PC-9 (cell line): Measurements from ENCODE around the gene ZFP82. TPM values are rescaled to one million over a fixed set of nuclear protein-coding genes. Genes with fewer than 3 reads are reported as not detected.
A peak's percentile ranks its signal among the peaks of the same experiment; 100 is the strongest.

Experiments
- BruUV-seq: library from RNA; stranded (reverse); fragments of 400-500 nt; replicated peaks from 2 replicates; lab custom pipeline; 2021; lab: Mats Ljungman, UMichigan
- CTCF ChIA-PET: fragments of 300-600 bp; sonication (Branson Sonifier 250); formaldehyde crosslinking; loops from one replicate; lab custom pipeline; 2022; ENCODE audit warnings: antibody characterized with exemption; lab: Charles Lee
- POLR2A ChIA-PET: fragments of 300-600 bp; sonication (Branson Sonifier 250); formaldehyde crosslinking; loops from one replicate; lab custom pipeline; 2022; ENCODE audit warnings: antibody characterized with exemption; ENCODE audit not compliant: unreplicated experiment; lab: Charles Lee
- DNase-seq, 2 experiments: peaks; one replicate each; pipeline versions ENCODE4 v3.0.0 to v3.0.0-alpha.2; 2015 to 2022; ENCODE audit warnings: mixed read lengths in 1 of 2
- H2AFZ ChIP-seq: fragments of 200-600 bp; sonication (generic); 2 replicates; pipeline ENCODE4 v1.8.1; 2017; ENCODE audit warnings: antibody characterized with exemption
- H3F3A ChIP-seq: fragments of 200-600 bp; sonication (generic); 2 replicates; pipeline ENCODE4 v1.8.1; 2017; ENCODE audit warnings: antibody characterized with exemption, mild to moderate bottlenecking, low read depth; ENCODE audit not compliant: insufficient read depth
- H3K27ac ChIP-seq: fragments of 200-600 bp; sonication (generic); 2 replicates; pipeline ENCODE4 v1.6.1; 2016; ENCODE audit warnings: mixed run types
- H3K27me3 ChIP-seq: fragments of 200-600 bp; sonication (generic); 2 replicates; pipeline ENCODE4 v1.6.1; 2016; ENCODE audit warnings: low read depth, mixed run types; ENCODE audit not compliant: insufficient read depth
- H3K36me3 ChIP-seq: fragments of 200-600 bp; sonication (generic); 2 replicates; pipeline ENCODE4 v1.6.1; 2016; ENCODE audit warnings: low read depth, mixed run types
- H3K4me1 ChIP-seq: fragments of 200-600 bp; sonication (generic); replicated peaks from 2 replicates; pipeline ENCODE4 v1.6.1; 2016; ENCODE audit warnings: mixed run types; ENCODE audit not compliant: insufficient read depth
- H3K4me2 ChIP-seq: fragments of 200-600 bp; sonication (generic); 2 replicates; pipeline ENCODE4 v1.6.1; 2017; ENCODE audit warnings: mixed run types
- H3K4me3 ChIP-seq: fragments of 200-600 bp; sonication (generic); 2 replicates; pipeline ENCODE4 v1.6.1; 2016; ENCODE audit warnings: mixed run types
- H3K79me2 ChIP-seq: fragments of 200-600 bp; sonication (generic); 2 replicates; pipeline ENCODE4 v1.6.1; 2017; ENCODE audit warnings: low read depth, mixed run types
- H3K9me2 ChIP-seq: fragments of 200-600 bp; sonication (generic); 2 replicates; pipeline ENCODE4 v1.8.1; 2017; ENCODE audit warnings: mild to moderate bottlenecking; ENCODE audit not compliant: insufficient read depth
- H3K9me3 ChIP-seq: fragments of 200-600 bp; sonication (generic); 2 replicates; pipeline ENCODE4 v1.8.1; 2016; ENCODE audit warnings: low read depth; ENCODE audit not compliant: insufficient read depth
- H4K20me1 ChIP-seq: fragments of 200-600 bp; sonication (generic); 2 replicates; pipeline ENCODE4 v1.8.1; 2017; ENCODE audit not compliant: insufficient read depth
- CTCF ChIP-seq: fragments of 200-600 bp; sonication (generic); conservative IDR thresholded peaks from 2 replicates; pipeline ENCODE4 v1.6.1; 2017; ENCODE audit warnings: mixed run types, antibody characterized with exemption, mild to moderate bottlenecking, moderate library complexity
- EZH2 ChIP-seq: fragments of 200-600 bp; sonication (generic); IDR thresholded peaks from 2 replicates; pipeline ENCODE4 v1.8.0; 2017; ENCODE audit warnings: antibody characterized with exemption, low read depth
- intact Hi-C: fragments of 100-400 bp; cut with micrococcal nuclease; formaldehyde crosslinking; loops from one replicate; pipeline ENCODE4 v1.10.0; 2022; ENCODE audit not compliant: unreplicated experiment
- total RNA-seq: library from RNA; stranded (reverse); gene quantifications from 2 replicates; pipeline ENCODE4 v1.2.3, GENCODE V29; 2021

The ZFP82 gene
- total RNA-seq, 1 experiment from 2014 or later, result 1.9 TPM

- no TSS peak for BruUV-seq
- intact Hi-C loops, result no loop called here
- Histone ChIP-seq H3K36me3 (peaks cover 37% of the 10 kb centered on the region), H3K9me3 (peaks cover 64% of the 10 kb centered on the region), H3F3A (no peaks in the 10 kb centered on the region), H3K4me2 (no peak overlapping the region), H3K9me2 (no peaks in the 10 kb centered on the region), H3K27me3 (no peaks in the 10 kb centered on the region), H3K79me2 (no peaks in the 10 kb centered on the region), H3K4me1 (no peaks in the 10 kb centered on the region), H2AFZ (no peak overlapping the region), H3K27ac (no peak overlapping the region), H3K4me3 (no peak overlapping the region), H4K20me1 (no peaks in the 10 kb centered on the region)
- CTCF ChIA-PET, result no interaction called here
- POLR2A ChIA-PET, result no interaction called here
- no peak for DNase-seq
- TF ChIP-seq EZH2 (no peak), CTCF (no peak)
Observed at GRCh38 chr19:36449059-36449670, 30.7 kb upstream of the ZFP82 start.

- no TSS peak for BruUV-seq
- no peaks in the 10 kb centered on the region for H3K27me3 ChIP-seq
- POLR2A ChIA-PET, result no interaction called here
Observed at GRCh38 chr19:36441339-36441738, 22.9 kb upstream of the ZFP82 start.

GRCh38 chr19:36436531-36436930, 18.1 kb upstream of the ZFP82 start:
- CTCF ChIA-PET, result no interaction called here
- H3K4me2 ChIP-seq, result no peak overlapping the region
- POLR2A ChIA-PET, result no interaction called here
- intact Hi-C loops, result no loop called here
- H3K27me3 ChIP-seq, result peaks cover 10% of the 10 kb centered on the region
- no peak overlapping the region for H2AFZ ChIP-seq
- no peak for TF ChIP-seq EZH2
- H3K79me2 ChIP-seq, result no peaks in the 10 kb centered on the region
- no peak overlapping the region for H3K27ac ChIP-seq
- no peaks in the 10 kb centered on the region for H4K20me1 ChIP-seq
- H3K9me2 ChIP-seq, result no peaks in the 10 kb centered on the region; the same call in 1 of the 2 replicates
- no peaks in the 10 kb centered on the region for H3K4me1 ChIP-seq
- H3K36me3 ChIP-seq, result no peaks in the 10 kb centered on the region
- BruUV-seq, result no TSS peak
- H3F3A ChIP-seq, result no peaks in the 10 kb centered on the region
- DNase-seq, result peak in 1 of 2 experiments; percentile 64
- H3K9me3 ChIP-seq, result peaks cover 4% of the 10 kb centered on the region; the same call in 1 of the 2 replicates
- H3K4me3 ChIP-seq, result no peak overlapping the region

More at GRCh38 chr19:36441339-36441738, 22.9 kb upstream of the ZFP82 start:
- no peaks in the 10 kb centered on the region; the same call in 1 of the 2 replicates for H3K9me2 ChIP-seq
- H3K36me3 ChIP-seq, result no peaks in the 10 kb centered on the region
- no peaks in the 10 kb centered on the region for H3F3A ChIP-seq
- H3K9me3 ChIP-seq, result peaks cover 23% of the 10 kb centered on the region
- no peak overlapping the region for H3K4me2 ChIP-seq
- H2AFZ ChIP-seq, result no peak overlapping the region
- H3K27ac ChIP-seq, result no peak overlapping the region
- intact Hi-C loops, result no loop called here
- TF ChIP-seq CTCF (no peak), EZH2 (no peak)
- no peaks in the 10 kb centered on the region for H4K20me1 ChIP-seq
- H3K4me1 ChIP-seq, result no peaks in the 10 kb centered on the region
- CTCF ChIA-PET, result no interaction called here
- no peaks in the 10 kb centered on the region for H3K79me2 ChIP-seq
- DNase-seq, result no peak
- H3K4me3 ChIP-seq, result no peak overlapping the region

- H3K4me3 ChIP-seq, result no peak overlapping the region
- H3K4me1 ChIP-seq, result no peaks in the 10 kb centered on the region
- no TSS peak for BruUV-seq
- ChIA-PET CTCF (no interaction called here), POLR2A (no interaction called here)
- H3K9me3 ChIP-seq, result peaks cover 5% of the 10 kb centered on the region
- H3K36me3 ChIP-seq, result no peaks in the 10 kb centered on the region
- intact Hi-C loops, result no loop called here
- no peaks in the 10 kb centered on the region for H3K79me2 ChIP-seq
- H3K27ac ChIP-seq, result no peak overlapping the region
- no peak for DNase-seq
- no peak overlapping the region for H3K4me2 ChIP-seq
- TF ChIP-seq CTCF (no peak), EZH2 (no peak)
- H3K27me3 ChIP-seq, result peaks cover 36% of the 10 kb centered on the region
- no peaks in the 10 kb centered on the region for H4K20me1 ChIP-seq
- H2AFZ ChIP-seq, result no peak overlapping the region
- no peaks in the 10 kb centered on the region for H3F3A ChIP-seq
- H3K9me2 ChIP-seq, result no peaks in the 10 kb centered on the region
Observed at GRCh38 chr19:36423925-36424324, 5.5 kb upstream of the ZFP82 start.
